B cell (primary cell): Measurements from ENCODE around the gene DNAJC6. TPM values are rescaled to one million over a fixed set of nuclear protein-coding genes. Genes with fewer than 3 reads are reported as not detected.
"Not testable (repeated sequence)": the region's sequence is repeated elsewhere in the genome, so short reads cannot be mapped to it uniquely, and the experiment has no call there.

Experiments used
- ATAC-seq: fragments of 200-7000 bp; cut with Tn5 transposase; one replicate; pipeline ENCODE4 v1.10.0; 2021; ENCODE audit warnings: low read depth, mild to moderate bottlenecking, moderate number of reproducible peaks, moderate library complexity
- CTCF ChIA-PET: fragments of 350-600 bp; sonication (Branson Sonifier 250); formaldehyde crosslinking; loops from one replicate; lab custom pipeline; 2021; ENCODE audit warnings: antibody characterized with exemption, inconsistent platforms; lab: Charles Lee
- POLR2A ChIA-PET: fragments of 350-600 bp; sonication (Branson Sonifier 250); formaldehyde crosslinking; loops from one replicate; lab custom pipeline; 2021; ENCODE audit warnings: antibody characterized with exemption; lab: Charles Lee
- DNase-seq: peaks from one replicate; pipeline ENCODE4 v3.0.0; 2013
- H2AFZ ChIP-seq: 2 replicates; pipeline ENCODE4 v1.6.1; 2012; ENCODE audit warnings: mild to moderate bottlenecking, low read depth, low read length; ENCODE audit not compliant: insufficient read depth, poor library complexity, severe bottlenecking
- H3K27ac ChIP-seq, 2 donors: 1 replicate in 1 of 2; 2 replicates in 1 of 2; pipeline ENCODE4 v1.5.1; 2012 to 2013; ENCODE audit warnings: low read length in 2 of 2, mild to moderate bottlenecking in 2 of 2, moderate library complexity in 1 of 2
- H3K27me3 ChIP-seq, 4 experiments: fragments of 200-600 bp in 1 of 4; sonication (generic) in 1 of 4; replicated peaks in 1 of 4; 1 replicate in 2 of 4; 2 replicates in 2 of 4; pipeline versions ENCODE4 v1.6.1 to v1.7.0; 2013 to 2016; ENCODE audit warnings: low read length in 3 of 4, mild to moderate bottlenecking in 2 of 4, mixed read lengths in 1 of 4, moderate library complexity in 1 of 4; ENCODE audit not compliant: insufficient read depth in 4 of 4, control insufficient read depth in 3 of 4; ENCODE audit errors: control extremely low read depth in 1 of 4
- H3K36me3 ChIP-seq, 2 experiments: replicated peaks in 1 of 2; 1 replicate in 1 of 2; 2 replicates in 1 of 2; pipeline versions ENCODE4 v1.6.1 to v1.7.1; 2013; ENCODE audit warnings: low read length in 1 of 2; ENCODE audit not compliant: insufficient read depth in 2 of 2, control insufficient read depth in 1 of 2; ENCODE audit errors: control extremely low read depth in 1 of 2, extremely low read depth in 1 of 2
- H3K4me1 ChIP-seq, 2 donors: fragments of 200-600 bp in 1 of 2; sonication (generic) in 1 of 2; 1 replicate in 1 of 2; 2 replicates in 1 of 2; pipeline versions ENCODE4 v1.5.1 to v1.6.1; 2013 to 2017; ENCODE audit warnings: low read length in 2 of 2; ENCODE audit not compliant: control insufficient read depth in 2 of 2, insufficient read depth in 2 of 2
- H3K4me2 ChIP-seq: replicated peaks from 2 replicates; pipeline ENCODE3; 2012; ENCODE audit warnings: mild to moderate bottlenecking, low read depth, low read length; ENCODE audit not compliant: poor library complexity, severe bottlenecking
- H3K4me3 ChIP-seq, 5 experiments: fragments of 200-600 bp in 1 of 5; sonication (generic) in 1 of 5; 1 replicate in 3 of 5; 2 replicates in 2 of 5; pipeline versions ENCODE4 v1.5.1 to v1.7.0; 2011 to 2016; ENCODE audit warnings: low read length in 4 of 5, mild to moderate bottlenecking in 4 of 5, low read depth in 2 of 5, control low read depth in 1 of 5, moderate library complexity in 1 of 5; ENCODE audit not compliant: insufficient read depth in 1 of 5; ENCODE audit errors: control extremely low read depth in 1 of 5, extremely low read depth in 1 of 5
- H3K79me2 ChIP-seq: fragments of 200-600 bp; sonication (generic); one replicate; pipeline ENCODE4 v1.6.0; 2016; ENCODE audit warnings: low read length; ENCODE audit not compliant: control insufficient read depth, insufficient read depth
- H3K9ac ChIP-seq: fragments of 200-600 bp; sonication (generic); 2 replicates; pipeline ENCODE4 v1.6.1; 2017; ENCODE audit warnings: mild to moderate bottlenecking, low read length, moderate library complexity
- H3K9me3 ChIP-seq, 3 donors: one replicate each; pipeline versions ENCODE4 v1.6.1 to v1.7.1; 2013; ENCODE audit warnings: low read length in 2 of 3; ENCODE audit not compliant: control insufficient read depth in 2 of 3, insufficient read depth in 1 of 3; ENCODE audit errors: control extremely low read depth in 1 of 3
- H4K20me1 ChIP-seq: 2 replicates; pipeline ENCODE4 v1.6.0; 2012; ENCODE audit warnings: mild to moderate bottlenecking, low read length; ENCODE audit not compliant: insufficient read depth, control insufficient read depth, poor library complexity, severe bottlenecking
- H3K27ac Mint-ChIP-seq: one replicate; pipeline ENCODE4 v1.8.0; 2021; ENCODE audit warnings: mixed read lengths
- H3K27me3 Mint-ChIP-seq: one replicate; pipeline ENCODE4 v1.8.0; 2021; ENCODE audit warnings: mixed read lengths
- H3K4me1 Mint-ChIP-seq: one replicate; pipeline ENCODE4 v1.8.0; 2021; ENCODE audit warnings: mixed read lengths
- H3K4me3 Mint-ChIP-seq: one replicate; pipeline ENCODE4 v1.8.0; 2021; ENCODE audit warnings: mixed read lengths
- H3K9me3 Mint-ChIP-seq: one replicate; pipeline ENCODE4 v1.8.0; 2022; ENCODE audit warnings: mixed read lengths; ENCODE audit not compliant: insufficient read depth
- EZH2 ChIP-seq: IDR thresholded peaks from 2 replicates; pipeline ENCODE4 v1.6.1; 2012; ENCODE audit warnings: borderline replicate concordance, low read depth, mild to moderate bottlenecking, moderate library complexity, low read length; ENCODE audit not compliant: insufficient read depth, poor library complexity, severe bottlenecking
- WGBS: methylation state at CpG from one replicate; pipeline ENCODE4 v1.1.5; 2013; ENCODE audit warnings: missing lambda C conversion rate; ENCODE audit not compliant: insufficient coverage; 5-methylcytosine and 5-hydroxymethylcytosine counted together
- intact Hi-C: fragments of 100-400 bp; cut with micrococcal nuclease; formaldehyde crosslinking; loops from one replicate; pipeline ENCODE4 v1.10.0; 2022
- polyA plus RNA-seq: library from polyadenylated mRNA; depleted of rRNA; stranded (reverse); fragments of >200 nt; gene quantifications from 2 replicates; pipeline ENCODE4 v1.2.3, GENCODE V29; 2012
- total RNA-seq, 2 donors: library from RNA; stranded (reverse); fragments of 120-200 nt in 1 of 2; gene quantifications; 1 replicate in 1 of 2; 2 replicates in 1 of 2; pipeline versions ENCODE4 v1.2.3 to v1.2.4, GENCODE V29; 2013 to 2022
- TF ChIP-seq, protein P1 (sequence below): fragments of 200-600 bp; IDR thresholded peaks from one replicate; pipeline ENCODE4 v1.8.0; 2022; ENCODE audit warnings: antibody characterized with exemption, mild to moderate bottlenecking

Gene DNAJC6
- total and polyA plus RNA-seq, 2 donors (not counting 1 experiment from before 2014, with no cell fraction given), result 0.12 to 0.69 TPM

DNA sequence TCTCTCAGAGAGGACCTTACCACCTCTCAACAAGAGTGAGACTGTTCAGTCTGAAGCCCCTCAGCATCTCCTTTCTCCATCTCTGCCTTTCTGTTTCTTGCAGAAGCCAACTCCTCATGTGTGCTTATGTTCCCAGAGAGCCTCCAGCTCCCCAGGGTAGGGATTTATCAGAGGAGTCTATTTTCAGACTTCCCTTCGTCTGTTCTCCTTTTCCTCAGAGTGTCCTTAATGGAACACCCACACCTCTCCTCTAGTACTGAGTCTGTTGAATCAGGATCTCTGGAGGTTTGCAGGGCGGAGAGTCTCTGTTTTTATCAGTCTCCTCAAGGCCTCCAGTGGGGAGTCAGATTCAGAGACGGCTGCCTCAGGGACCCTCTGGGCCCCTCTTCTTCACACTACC is 25.1 kb upstream of the DNAJC6 start:
- POLR2A ChIA-PET, result no interaction called here
- Histone ChIP-seq H3K4me1 (no peaks in the 10 kb centered on the region), H3K36me3 (no peaks in the 10 kb centered on the region), H3K9me3 (no peaks in the 10 kb centered on the region), H3K27me3 (no peaks in the 10 kb centered on the region), H2AFZ (no peak overlapping the region), H3K27ac (no peak overlapping the region), H3K4me3 (no peak overlapping the region), H3K4me2 (no peak overlapping the region), H3K79me2 (no peaks in the 10 kb centered on the region), H3K9ac (no peak overlapping the region), H4K20me1 (no peaks in the 10 kb centered on the region)
- ATAC-seq (no peak), DNase-seq (no peak)
- intact Hi-C loops, result no loop called here
- Mint-ChIP-seq H3K27ac (no peak overlapping the region), H3K4me1 (no peaks in the 10 kb centered on the region), H3K27me3 (peaks cover 10% of the 10 kb centered on the region), H3K9me3 (no peaks in the 10 kb centered on the region), H3K4me3 (no peak overlapping the region)
- no peak for TF ChIP-seq EZH2
- TF ChIP-seq, protein P1, sequence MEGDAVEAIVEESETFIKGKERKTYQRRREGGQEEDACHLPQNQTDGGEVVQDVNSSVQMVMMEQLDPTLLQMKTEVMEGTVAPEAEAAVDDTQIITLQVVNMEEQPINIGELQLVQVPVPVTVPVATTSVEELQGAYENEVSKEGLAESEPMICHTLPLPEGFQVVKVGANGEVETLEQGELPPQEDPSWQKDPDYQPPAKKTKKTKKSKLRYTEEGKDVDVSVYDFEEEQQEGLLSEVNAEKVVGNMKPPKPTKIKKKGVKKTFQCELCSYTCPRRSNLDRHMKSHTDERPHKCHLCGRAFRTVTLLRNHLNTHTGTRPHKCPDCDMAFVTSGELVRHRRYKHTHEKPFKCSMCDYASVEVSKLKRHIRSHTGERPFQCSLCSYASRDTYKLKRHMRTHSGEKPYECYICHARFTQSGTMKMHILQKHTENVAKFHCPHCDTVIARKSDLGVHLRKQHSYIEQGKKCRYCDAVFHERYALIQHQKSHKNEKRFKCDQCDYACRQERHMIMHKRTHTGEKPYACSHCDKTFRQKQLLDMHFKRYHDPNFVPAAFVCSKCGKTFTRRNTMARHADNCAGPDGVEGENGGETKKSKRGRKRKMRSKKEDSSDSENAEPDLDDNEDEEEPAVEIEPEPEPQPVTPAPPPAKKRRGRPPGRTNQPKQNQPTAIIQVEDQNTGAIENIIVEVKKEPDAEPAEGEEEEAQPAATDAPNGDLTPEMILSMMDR, result no peak
- no CpG with 5 or more reads among the region's 3 CpGs for WGBS
- CTCF ChIA-PET, result no interaction called here

GRCh38 chr1:65289449-65289848 is 19.9 kb upstream of the DNAJC6 start:
- H3K9ac ChIP-seq, result no peak overlapping the region
- no peak overlapping the region for H2AFZ ChIP-seq
- no peak for DNase-seq
- ChIA-PET CTCF (no interaction called here), POLR2A (no interaction called here)
- H3K4me3 Mint-ChIP-seq, result no peak overlapping the region
- no peaks in the 10 kb centered on the region for H4K20me1 ChIP-seq
- H3K4me1 Mint-ChIP-seq, result no peaks in the 10 kb centered on the region
- no peaks in the 10 kb centered on the region for H3K36me3 ChIP-seq
- no peak overlapping the region for H3K4me2 ChIP-seq
- intact Hi-C loops, result no loop called here
- H3K79me2 ChIP-seq, result no peaks in the 10 kb centered on the region
- H3K27ac Mint-ChIP-seq, result no peak overlapping the region
- no peaks in the 10 kb centered on the region for H3K4me1 ChIP-seq
- no peak overlapping the region for H3K27ac ChIP-seq
- H3K27me3 Mint-ChIP-seq, result peaks cover 8% of the 10 kb centered on the region
- no peaks in the 10 kb centered on the region for H3K27me3 ChIP-seq
- H3K9me3 ChIP-seq, result no peaks in the 10 kb centered on the region
- H3K9me3 Mint-ChIP-seq, result no peaks in the 10 kb centered on the region
- ATAC-seq, result no peak
- no peak for TF ChIP-seq EZH2
- H3K4me3 ChIP-seq, result no peak overlapping the region

DNA sequence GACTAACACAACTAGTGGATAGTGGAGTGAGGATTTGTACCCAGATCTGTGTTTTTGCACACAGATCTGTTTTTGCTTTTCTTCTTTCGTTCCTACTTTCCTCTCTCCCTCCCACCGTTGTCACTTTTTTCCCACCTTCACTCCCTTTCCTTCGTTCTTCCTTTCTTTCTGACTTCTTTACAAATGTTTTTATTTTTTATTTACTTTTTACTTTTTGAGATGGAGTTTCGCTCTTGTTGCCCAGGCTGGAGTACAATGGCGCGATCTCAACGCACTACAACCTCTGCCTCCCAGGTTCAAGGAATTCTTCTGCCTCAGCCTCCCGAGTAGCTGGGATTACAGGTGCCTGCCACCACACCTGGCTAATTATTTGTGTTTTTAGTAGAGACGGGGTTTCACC is 17.5 kb upstream of the DNAJC6 start:
- POLR2A ChIA-PET, H3K27me3 Mint-ChIP-seq, H3K4me3 ChIP-seq, H3K4me2 ChIP-seq, H3K27me3 ChIP-seq, H3K27ac Mint-ChIP-seq, H3K36me3 ChIP-seq, H3K9me3 Mint-ChIP-seq, H4K20me1 ChIP-seq, H3K9me3 ChIP-seq, ATAC-seq, CTCF ChIA-PET, H3K4me1 Mint-ChIP-seq, intact Hi-C loops, H3K4me3 Mint-ChIP-seq, H3K4me1 ChIP-seq, H2AFZ ChIP-seq, H3K79me2 ChIP-seq, DNase-seq, H3K27ac ChIP-seq, H3K9ac ChIP-seq: not testable (repeated sequence)
- WGBS, result 67% methylated on average over 3 of the region's 9 CpGs
